ENCODE data around the gene AGK.

DNA sequence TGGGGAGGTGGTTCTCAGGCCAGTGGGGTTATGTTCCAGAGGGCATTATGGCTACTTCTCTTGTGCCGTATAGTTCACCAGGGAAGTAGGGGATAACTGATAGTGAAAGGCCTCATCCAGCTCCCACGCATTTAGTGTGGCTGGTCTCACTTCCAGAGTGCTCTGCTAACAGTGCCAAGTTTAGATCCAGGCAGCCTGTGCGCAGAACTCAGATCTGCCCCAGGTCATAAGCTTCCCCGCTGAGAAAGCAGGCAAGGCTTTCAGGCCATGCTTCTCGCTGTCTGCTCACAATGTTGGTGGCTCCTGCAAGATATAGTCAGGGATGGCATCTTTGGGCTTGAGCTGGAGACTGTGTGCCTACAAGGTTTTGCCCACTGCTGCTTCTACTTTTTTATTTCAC, 11.3 kb downstream of the AGK start:
- TF ChIP-seq YY1 (IDR thresholded peaks at IDR 0.05; ENCODE audit: insufficient read depth, insufficient read length) (no peak), ZNF274 (IDR thresholded peaks at IDR 0.05; ENCODE audit: low read depth, low read length) (no peak)
